SK-N-MC (cell line): ENCODE measurements around the gene INSC.

Experiments
- DNase-seq: peaks from one replicate; pipeline ENCODE4 v3.0.0-alpha.2; 2011; ENCODE audit warnings: low read depth, low spot score
- H3K27ac ChIP-seq: fragments of 200-600 bp; sonication (generic); 2 replicates; pipeline ENCODE4 v1.5.1; 2016; ENCODE audit warnings: mixed run types
- H3K36me3 ChIP-seq: fragments of 200-600 bp; sonication (generic); 2 replicates; pipeline ENCODE4 v1.6.1; 2017; ENCODE audit warnings: antibody characterized with exemption, low read length, mixed read lengths; ENCODE audit not compliant: insufficient read depth
- H3K4me3 ChIP-seq: fragments of 200-600 bp; sonication (generic); 2 replicates; pipeline ENCODE4 v1.5.1; 2016
- H3K9ac ChIP-seq: fragments of 200-600 bp; sonication (generic); 2 replicates; pipeline ENCODE4 v1.8.0; 2017; ENCODE audit warnings: mixed run types, mixed read lengths; ENCODE audit not compliant: insufficient read length
- H3K9me3 ChIP-seq: fragments of 200-600 bp; sonication (generic); 2 replicates; pipeline ENCODE4 v1.6.1; 2017; ENCODE audit warnings: low read depth, mild to moderate bottlenecking, antibody characterized with exemption, low read length, moderate library complexity, mixed read lengths
- EZH2 ChIP-seq: fragments of 200-600 bp; sonication (generic); IDR thresholded peaks from one replicate; pipeline ENCODE4 v1.6.1; 2017; ENCODE audit warnings: antibody characterized with exemption
- FOXP2 ChIP-seq: optimal IDR thresholded peaks from 2 replicates; pipeline ENCODE3; 2011; ENCODE audit warnings: mild to moderate bottlenecking, moderate library complexity; ENCODE audit not compliant: insufficient read depth; ENCODE audit errors: extremely low read length, control extremely low read depth
- POLR2AphosphoS5 ChIP-seq: IDR thresholded peaks from 2 replicates; pipeline ENCODE4 v1.6.1; 2012; ENCODE audit warnings: mild to moderate bottlenecking, low read depth, low read length, borderline replicate concordance

Gene INSC

DNA sequence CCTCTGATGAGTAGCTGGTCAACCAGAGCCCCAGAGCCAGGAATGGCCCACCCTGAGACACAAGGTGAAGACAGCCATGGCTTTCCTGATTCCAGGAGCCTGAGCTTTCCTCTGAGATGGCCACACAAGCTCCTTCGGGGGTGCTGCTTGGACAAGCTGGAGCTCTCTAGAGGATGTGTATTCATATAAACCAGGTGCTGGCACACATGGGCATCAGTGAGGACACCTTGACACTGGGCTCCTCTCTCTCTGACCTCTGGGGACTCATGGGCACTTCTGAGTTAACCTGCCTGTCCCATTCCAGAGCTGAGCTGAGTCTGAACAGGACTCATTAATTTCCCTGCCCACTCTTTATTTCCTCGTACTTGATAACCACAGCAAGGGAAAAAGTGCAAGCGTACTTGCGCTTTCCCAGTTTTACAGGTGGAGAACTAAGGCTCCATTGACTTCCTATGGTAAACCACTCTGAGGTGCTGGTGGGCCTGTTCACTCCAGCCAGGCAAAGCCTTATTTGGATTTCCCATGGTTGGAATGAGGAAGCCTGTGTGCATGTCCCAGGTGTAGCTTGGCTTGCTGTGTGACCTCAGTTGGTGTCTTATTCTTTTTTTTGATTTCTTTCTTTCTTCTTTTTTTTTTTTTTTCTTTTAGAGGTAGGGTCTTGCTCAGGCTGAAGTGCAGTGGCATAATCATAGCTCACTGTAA is 25.4 kb downstream of the INSC start:
- Histone ChIP-seq H3K27ac (no peak overlapping the region), H3K4me3 (no peak overlapping the region), H3K36me3 (no peaks in the 10 kb centered on the region), H3K9me3 (no peaks in the 10 kb centered on the region), H3K9ac (no peak overlapping the region)
- TF ChIP-seq FOXP2: no peak
- no peak for TF ChIP-seq POLR2AphosphoS5
- no peak for TF ChIP-seq EZH2
- no peak for DNase-seq

DNA sequence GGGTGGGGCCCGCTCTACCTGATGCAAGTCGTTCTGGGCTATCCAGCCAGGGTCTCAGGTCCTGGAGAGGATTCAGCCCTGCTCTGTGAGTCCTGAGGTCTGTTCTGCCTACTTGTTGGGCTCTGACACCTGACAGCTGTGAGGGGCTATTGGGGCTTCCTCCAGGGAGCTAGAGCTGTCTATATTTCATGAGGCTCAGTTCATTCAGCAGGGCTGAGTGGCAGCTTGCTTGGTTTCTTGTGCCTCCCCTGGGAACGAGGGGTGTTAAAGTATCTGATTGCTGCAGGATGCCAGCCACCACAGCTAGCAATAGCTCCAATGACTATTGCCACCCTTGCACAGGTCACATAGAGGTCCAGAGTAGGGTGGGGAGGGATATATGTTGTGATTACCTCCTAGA is 26.7 kb downstream of the INSC start:
- TF ChIP-seq EZH2 (no peak), POLR2AphosphoS5 (no peak), FOXP2 (no peak)
- Histone ChIP-seq H3K4me3 (no peak overlapping the region), H3K9ac (no peak overlapping the region), H3K27ac (no peak overlapping the region), H3K36me3 (no peaks in the 10 kb centered on the region), H3K9me3 (no peaks in the 10 kb centered on the region)
- no peak for DNase-seq

DNA sequence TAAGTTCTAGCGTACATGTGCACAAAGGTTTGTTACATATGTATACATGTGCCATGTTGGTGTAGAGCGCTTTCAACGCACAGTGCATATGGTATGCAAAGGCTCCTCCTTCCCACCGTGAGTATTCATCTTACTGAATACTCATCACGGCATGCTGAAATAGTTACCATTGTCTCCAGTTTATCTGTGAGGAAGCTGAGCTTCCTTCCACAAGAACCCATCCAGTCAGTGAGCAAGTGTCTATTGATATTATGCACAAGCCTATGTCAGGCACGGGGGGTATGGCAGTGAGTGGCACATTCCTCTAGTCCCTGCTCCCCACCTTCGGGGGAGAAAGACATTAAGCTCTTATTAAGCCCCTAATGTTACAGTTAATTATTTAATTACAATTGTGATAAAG is 28.1 kb downstream of the INSC start:
- TF ChIP-seq EZH2: no peak
- no peak for TF ChIP-seq FOXP2
- no peak for TF ChIP-seq POLR2AphosphoS5
- Histone ChIP-seq H3K9ac (no peak overlapping the region), H3K4me3 (no peak overlapping the region), H3K36me3 (no peaks in the 10 kb centered on the region), H3K27ac (no peak overlapping the region), H3K9me3 (no peaks in the 10 kb centered on the region)
- DNase-seq: no peak

DNA sequence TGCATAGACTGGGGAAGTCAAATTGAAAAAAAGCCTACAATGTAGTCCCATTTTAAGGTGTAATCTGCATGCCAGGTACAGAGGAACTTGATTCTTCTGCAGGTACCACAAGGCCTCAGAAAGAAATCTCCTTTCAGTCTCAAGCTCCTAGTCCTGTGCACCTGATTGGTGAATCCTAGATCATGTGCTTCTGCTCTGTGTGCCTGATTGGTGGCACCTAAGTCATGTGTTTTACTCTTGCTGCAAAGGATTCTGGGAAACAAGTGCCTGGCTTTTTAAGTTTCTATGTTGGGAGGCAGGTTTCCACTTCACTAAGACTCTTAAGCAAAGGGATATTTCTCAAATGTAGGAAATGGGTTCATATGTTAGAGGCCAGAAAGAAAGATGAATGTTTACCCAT is 29.1 kb downstream of the INSC start:
- H3K27ac ChIP-seq: no peak overlapping the region
- TF ChIP-seq EZH2 (no peak), FOXP2 (no peak), POLR2AphosphoS5 (no peak)
- no peak overlapping the region for H3K4me3 ChIP-seq
- DNase-seq: no peak
- H3K9ac ChIP-seq: no peak overlapping the region
- no peaks in the 10 kb centered on the region for H3K9me3 ChIP-seq
- no peaks in the 10 kb centered on the region for H3K36me3 ChIP-seq

DNA sequence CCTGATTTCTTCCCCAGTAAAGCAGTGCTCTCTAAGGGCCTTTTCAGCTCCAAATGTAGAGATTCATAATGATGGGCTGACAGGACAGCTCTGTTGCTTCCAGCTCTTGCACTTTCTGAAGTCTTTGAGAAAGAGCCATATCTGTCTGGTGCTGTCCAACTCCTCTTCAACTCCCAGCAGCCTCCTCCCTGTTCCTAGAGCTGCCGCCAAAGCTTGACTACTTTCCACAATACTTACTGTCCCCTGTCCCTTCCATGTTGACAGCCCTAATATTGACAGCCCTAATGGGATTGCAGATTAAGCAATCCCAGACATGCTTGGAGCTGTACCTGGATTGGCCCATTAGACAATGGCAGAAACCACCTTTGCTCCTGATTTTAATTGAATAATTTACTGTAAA is 29.6 kb downstream of the INSC start:
- no peak for DNase-seq
- Histone ChIP-seq H3K4me3 (no peak overlapping the region), H3K9ac (no peak overlapping the region), H3K27ac (no peak overlapping the region), H3K36me3 (no peaks in the 10 kb centered on the region), H3K9me3 (no peaks in the 10 kb centered on the region)
- TF ChIP-seq FOXP2: no peak
- TF ChIP-seq EZH2: no peak
- TF ChIP-seq POLR2AphosphoS5: no peak

DNA sequence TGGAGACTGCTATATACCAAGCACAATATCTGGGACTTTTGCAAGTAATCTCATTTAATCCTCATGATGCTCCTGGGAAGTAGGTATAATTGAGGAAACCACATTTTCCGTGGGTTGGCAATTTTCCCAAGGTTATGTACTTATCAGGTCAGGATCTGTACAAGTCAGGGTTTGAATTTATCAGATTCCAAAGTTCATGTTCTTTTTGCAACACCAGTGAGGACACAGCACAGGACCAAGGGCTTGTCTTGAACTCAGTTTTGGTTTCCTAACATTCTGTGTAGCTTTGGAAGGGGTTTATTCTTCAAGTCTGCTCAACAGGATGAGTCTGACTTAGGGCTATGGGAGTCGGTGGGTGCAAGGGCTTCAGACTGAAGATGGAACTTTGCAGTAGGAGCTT is 30.4 kb downstream of the INSC start:
- no peak for DNase-seq
- no peak overlapping the region for H3K27ac ChIP-seq
- no peak overlapping the region for H3K9ac ChIP-seq
- H3K36me3 ChIP-seq: no peaks in the 10 kb centered on the region
- no peak overlapping the region for H3K4me3 ChIP-seq
- TF ChIP-seq FOXP2: no peak
- H3K9me3 ChIP-seq: no peaks in the 10 kb centered on the region

DNA sequence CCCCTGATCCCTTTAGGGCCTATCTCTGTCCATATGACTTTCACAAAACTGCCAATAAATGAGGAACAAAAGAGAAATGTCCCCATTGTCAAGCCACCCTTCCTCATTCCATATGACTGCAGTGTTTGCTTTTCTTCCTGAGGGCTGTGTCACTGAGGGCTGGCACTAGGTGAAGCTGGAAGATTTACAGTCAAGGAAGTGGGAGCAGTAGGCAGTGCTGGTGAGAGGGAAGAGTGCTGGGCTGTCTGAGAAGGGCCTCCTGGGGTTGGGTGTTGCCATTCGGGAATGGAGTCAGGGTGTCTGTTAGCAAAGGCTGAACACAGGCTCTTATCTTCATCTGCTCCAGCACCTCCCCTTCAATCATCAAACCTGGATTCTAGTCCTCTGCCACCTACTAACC is 30.9 kb downstream of the INSC start:
- no peak for DNase-seq
- no peak overlapping the region for H3K4me3 ChIP-seq
- H3K36me3 ChIP-seq: no peaks in the 10 kb centered on the region
- no peaks in the 10 kb centered on the region for H3K9me3 ChIP-seq
- TF ChIP-seq FOXP2: no peak
- TF ChIP-seq POLR2AphosphoS5: no peak
- no peak for TF ChIP-seq EZH2
- H3K9ac ChIP-seq: no peak overlapping the region
- H3K27ac ChIP-seq: no peak overlapping the region

DNA sequence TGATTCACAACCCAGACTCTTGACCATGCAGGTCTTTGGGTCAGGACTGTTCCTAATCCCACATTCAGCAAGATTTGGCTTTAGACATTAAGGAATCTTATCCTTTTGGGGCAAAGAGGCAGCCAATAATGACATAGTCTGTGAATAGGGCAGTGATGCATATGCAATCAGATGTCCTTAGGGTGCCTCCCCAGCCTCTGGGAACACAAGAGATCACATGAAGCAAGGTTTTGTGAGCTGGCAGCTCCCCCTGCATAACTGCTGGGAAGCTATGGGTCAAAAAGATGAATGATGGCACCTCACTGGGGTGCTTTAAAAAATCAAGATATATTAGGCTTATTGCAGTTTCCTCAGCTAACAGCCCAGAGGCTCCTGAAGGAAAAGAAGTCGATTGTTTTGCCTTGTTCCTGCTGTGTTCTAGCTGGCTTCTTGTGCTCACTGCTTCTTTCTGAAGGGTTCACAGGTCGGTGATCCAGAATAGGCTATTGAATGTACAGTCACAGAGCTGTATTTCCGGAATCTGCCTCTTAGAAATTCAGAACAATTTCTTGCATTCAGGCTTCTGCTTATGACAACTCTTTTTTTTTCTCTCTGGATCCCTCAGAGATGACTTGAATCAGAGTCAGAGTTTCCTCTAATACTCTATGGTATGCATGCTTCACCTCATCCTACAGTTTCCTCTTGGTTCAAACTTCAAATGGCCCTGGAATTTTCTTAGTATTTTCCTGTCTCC is 31.7 kb downstream of the INSC start:
- TF ChIP-seq EZH2: no peak
- TF ChIP-seq POLR2AphosphoS5: no peak
- no peak for TF ChIP-seq FOXP2
- Histone ChIP-seq H3K36me3 (no peaks in the 10 kb centered on the region), H3K27ac (no peak overlapping the region), H3K4me3 (no peak overlapping the region), H3K9ac (no peak overlapping the region), H3K9me3 (no peaks in the 10 kb centered on the region)
- DNase-seq: no peak

DNA sequence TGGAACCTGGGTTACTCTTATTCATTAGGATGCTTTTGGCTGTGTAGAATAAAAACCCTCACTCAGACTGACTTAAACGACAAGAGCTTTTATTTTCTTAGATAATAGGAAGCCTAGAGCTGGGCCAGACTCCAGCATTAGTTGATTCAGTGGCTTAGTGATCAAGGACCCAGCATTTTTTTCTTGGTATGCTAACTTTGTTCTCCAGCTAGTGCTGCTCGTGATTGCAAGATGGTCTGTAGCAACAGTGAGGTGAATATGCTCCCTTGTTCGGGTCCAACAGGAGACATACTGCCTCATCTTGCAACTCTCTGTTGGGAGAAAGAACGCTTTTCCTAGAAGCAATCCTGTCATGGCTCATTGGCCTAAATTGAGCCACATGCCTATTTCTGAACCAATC is 33.4 kb downstream of the INSC start:
- Histone ChIP-seq H3K9ac (no peak overlapping the region), H3K36me3 (no peaks in the 10 kb centered on the region), H3K9me3 (no peaks in the 10 kb centered on the region), H3K27ac (no peak overlapping the region), H3K4me3 (no peak overlapping the region)
- TF ChIP-seq POLR2AphosphoS5 (no peak), EZH2 (no peak), FOXP2 (no peak)
- no peak for DNase-seq
